Activated naive CD8-positive, alpha-beta T cell treated with anti-CD3 and anti-CD28 coated beads, Interleukin-2, amount 50 U/mL, for 16 hours (primary cell): Measurements from ENCODE around the gene KCNH1.

ENCODE experiments used
- DNase-seq: peaks from one replicate; pipeline ENCODE4 v3.0.0-alpha.2; 2020; ENCODE audit warnings: low read depth, low spot score

The KCNH1 gene

GRCh38 chr1:210920258-210920657 lies 213.7 kb downstream of the KCNH1 start:
- no peak for DNase-seq

- no peak for DNase-seq
Measured at GRCh38 chr1:210918893-210919292, 215.1 kb downstream of the KCNH1 start.

- no peak for DNase-seq
Measured at GRCh38 chr1:210917560-210918169, 216.3 kb downstream of the KCNH1 start.

GRCh38 chr1:210916548-210916947 lies 217.4 kb downstream of the KCNH1 start:
- DNase-seq = no peak

GRCh38 chr1:210915890-210916507 lies 217.9 kb downstream of the KCNH1 start:
- no peak for DNase-seq

GRCh38 chr1:210912752-210913151 lies 221.2 kb downstream of the KCNH1 start:
- no peak for DNase-seq

GRCh38 chr1:210910020-210910575 lies 223.8 kb downstream of the KCNH1 start:
- no peak for DNase-seq

GRCh38 chr1:210908791-210909190 lies 225.2 kb downstream of the KCNH1 start:
- no peak for DNase-seq

- no peak for DNase-seq
Measured at GRCh38 chr1:210908257-210908656, 225.7 kb downstream of the KCNH1 start.

- DNase-seq = no peak
Measured at GRCh38 chr1:210907251-210907805, 226.6 kb downstream of the KCNH1 start.

- no peak for DNase-seq
Measured at GRCh38 chr1:210905944-210906453, 227.9 kb downstream of the KCNH1 start.

- no peak for DNase-seq
Measured at GRCh38 chr1:210905365-210905904, 228.5 kb downstream of the KCNH1 start.

- DNase-seq = no peak
Measured at GRCh38 chr1:210901981-210902770, 231.8 kb downstream of the KCNH1 start.

GRCh38 chr1:210900820-210901219 lies 233.1 kb downstream of the KCNH1 start:
- DNase-seq = no peak

- no peak for DNase-seq
Measured at GRCh38 chr1:210900079-210900478, 233.9 kb downstream of the KCNH1 start.

GRCh38 chr1:210899676-210900075 lies 234.3 kb downstream of the KCNH1 start:
- DNase-seq = no peak

GRCh38 chr1:210898473-210898872 lies 235.5 kb downstream of the KCNH1 start:
- no peak for DNase-seq

GRCh38 chr1:210883821-210884220 lies 250.1 kb downstream of the KCNH1 start:
- no peak for DNase-seq

- no peak for DNase-seq
Measured at GRCh38 chr1:210882414-210883221, 251.3 kb downstream of the KCNH1 start.

GRCh38 chr1:210878564-210878963 lies 255.4 kb downstream of the KCNH1 start:
- no peak for DNase-seq

- no peak for DNase-seq
Measured at GRCh38 chr1:210876275-210876674, 257.7 kb downstream of the KCNH1 start.
